Fibroblast of pulmonary artery (primary cell): ENCODE measurements around the gene ATRN.

Source experiments
- DNase-seq: peaks from one replicate; pipeline ENCODE4 v3.0.0-alpha.2; 2010; ENCODE audit warnings: low read depth
- H3K4me3 ChIP-seq: replicated peaks from 2 replicates; pipeline ENCODE4 v1.5.1; 2011; ENCODE audit warnings: low read depth, mild to moderate bottlenecking, control low read depth, low read length, moderate library complexity
- TF ChIP-seq, protein P1 (sequence below): IDR thresholded peaks from 2 replicates; pipeline ENCODE4 v1.5.1; 2011; ENCODE audit warnings: mild to moderate bottlenecking, control low read depth, low read length, inconsistent platforms; ENCODE audit errors: missing control alignments

ATRN gene

GRCh38 chr20:3681931-3682781 lies 211.3 kb downstream of the ATRN start, which contains the start of gene ADAM33:
Gene ADAM33 (minus strand): TSS chr20:3682010. CDS start chr20:3682004, 6 bp downstream.
- DNase-seq: no peak

DNA sequence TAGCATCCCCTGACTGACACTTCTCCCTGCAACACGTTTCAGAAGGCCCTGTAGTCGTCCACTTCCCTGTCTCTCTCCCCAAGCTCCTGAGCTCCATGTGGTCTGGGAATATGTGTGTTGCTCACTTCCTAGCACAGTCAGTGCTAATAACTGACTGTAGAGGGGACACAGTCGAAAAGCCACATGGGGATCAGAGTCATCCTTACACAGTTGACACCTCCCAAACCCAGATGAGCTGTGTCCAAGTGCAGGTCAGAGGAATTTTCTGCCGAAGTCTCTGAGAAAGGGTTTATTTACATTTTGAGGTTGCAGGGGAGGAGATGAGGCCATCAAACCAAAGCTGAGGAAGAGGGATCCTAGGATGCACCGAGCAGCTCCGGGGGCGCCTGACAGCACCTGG lies 214.5 kb downstream of the ATRN start:
- no peak overlapping the region for H3K4me3 ChIP-seq
- DNase-seq: no peak
- TF ChIP-seq, protein P1, sequence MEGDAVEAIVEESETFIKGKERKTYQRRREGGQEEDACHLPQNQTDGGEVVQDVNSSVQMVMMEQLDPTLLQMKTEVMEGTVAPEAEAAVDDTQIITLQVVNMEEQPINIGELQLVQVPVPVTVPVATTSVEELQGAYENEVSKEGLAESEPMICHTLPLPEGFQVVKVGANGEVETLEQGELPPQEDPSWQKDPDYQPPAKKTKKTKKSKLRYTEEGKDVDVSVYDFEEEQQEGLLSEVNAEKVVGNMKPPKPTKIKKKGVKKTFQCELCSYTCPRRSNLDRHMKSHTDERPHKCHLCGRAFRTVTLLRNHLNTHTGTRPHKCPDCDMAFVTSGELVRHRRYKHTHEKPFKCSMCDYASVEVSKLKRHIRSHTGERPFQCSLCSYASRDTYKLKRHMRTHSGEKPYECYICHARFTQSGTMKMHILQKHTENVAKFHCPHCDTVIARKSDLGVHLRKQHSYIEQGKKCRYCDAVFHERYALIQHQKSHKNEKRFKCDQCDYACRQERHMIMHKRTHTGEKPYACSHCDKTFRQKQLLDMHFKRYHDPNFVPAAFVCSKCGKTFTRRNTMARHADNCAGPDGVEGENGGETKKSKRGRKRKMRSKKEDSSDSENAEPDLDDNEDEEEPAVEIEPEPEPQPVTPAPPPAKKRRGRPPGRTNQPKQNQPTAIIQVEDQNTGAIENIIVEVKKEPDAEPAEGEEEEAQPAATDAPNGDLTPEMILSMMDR: no peak

More at GRCh38 chr20:3681931-3682781, 211.3 kb downstream of the ATRN start, which contains the start of gene ADAM33:
- peak within 1 kb of the TSS; percentile 51 for H3K4me3 ChIP-seq
- TF ChIP-seq, protein P1: no peak

GRCh38 chr20:3686421-3686820 lies 215.6 kb downstream of the ATRN start:
- H3K4me3 ChIP-seq: no peak overlapping the region
- TF ChIP-seq, protein P1: no peak
- no peak for DNase-seq

GRCh38 chr20:3686867-3687321 lies 216.1 kb downstream of the ATRN start:
- TF ChIP-seq, protein P1: no peak
- no peak overlapping the region for H3K4me3 ChIP-seq
- DNase-seq: peak; percentile 94

DNA sequence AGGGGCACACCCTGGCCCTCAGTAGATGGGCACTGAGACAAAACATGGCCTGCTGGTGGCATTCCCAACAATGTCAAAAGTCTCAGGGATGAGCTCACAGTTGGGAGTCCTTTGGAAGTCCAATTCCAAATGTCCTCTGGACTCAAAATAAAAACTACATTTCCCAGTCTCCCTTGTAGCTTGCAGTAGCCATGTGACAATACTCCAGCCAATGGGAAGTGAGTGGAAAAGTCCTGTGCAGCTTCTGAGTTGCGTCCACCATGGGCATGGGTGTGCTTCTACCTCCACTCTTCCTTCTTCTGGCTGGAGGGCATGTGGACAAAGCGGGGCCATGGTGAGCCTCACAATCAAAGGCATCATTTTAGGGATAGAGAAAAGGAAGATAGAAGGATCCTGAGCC lies 216.8 kb downstream of the ATRN start:
- H3K4me3 ChIP-seq: no peak overlapping the region
- TF ChIP-seq, protein P1: no peak
- peak; percentile 75 for DNase-seq

GRCh38 chr20:3689978-3690377 lies 219.2 kb downstream of the ATRN start:
- no peak for DNase-seq
- TF ChIP-seq, protein P1: no peak
- no peak overlapping the region for H3K4me3 ChIP-seq

DNA sequence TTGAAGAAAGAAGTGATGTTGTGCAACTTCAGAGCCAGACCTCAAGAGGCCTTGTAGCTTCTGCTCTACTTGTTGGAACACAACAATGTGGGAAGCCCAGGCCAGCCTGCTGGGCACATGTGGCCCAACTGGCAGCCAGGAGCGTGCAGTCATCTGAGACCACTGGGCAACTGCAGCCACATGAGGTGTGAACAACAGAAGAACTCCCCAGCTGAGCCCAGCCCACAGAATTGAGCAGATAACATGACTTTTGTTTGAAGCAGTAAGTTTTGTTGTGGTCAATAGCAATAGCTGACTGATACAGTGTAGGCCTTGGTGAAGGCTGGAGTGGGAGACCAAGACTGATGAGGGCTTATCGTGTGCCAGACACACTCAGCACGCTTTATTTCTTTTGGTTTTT lies 219.6 kb downstream of the ATRN start:
- H3K4me3 ChIP-seq: no peak overlapping the region
- TF ChIP-seq, protein P1: no peak
- no peak for DNase-seq
